ENCODE measurements around the gene ABHD2.

GRCh38 chr15:89227425-89227824 is 139.2 kb downstream of the ABHD2 start:
- TF ChIP-seq CTCF (IDR thresholded peaks at IDR 0.05) (no peak), POLR2A (IDR thresholded peaks at IDR 0.05; ENCODE audit: low read depth) (no peak)

Data from esophagus muscularis mucosa (tissue), 3 donors.